Loucy (cell line): ENCODE measurements around the gene FAM114A2.

Experiments used
- CTCF ChIP-seq: fragments of 200-600 bp; sonication (generic); conservative IDR thresholded peaks from 2 replicates; pipeline ENCODE4 v1.5.1; 2014; ENCODE audit warnings: mild to moderate bottlenecking, antibody characterized with exemption, low read length
- EZH2phosphoT487 ChIP-seq: fragments of 200-600 bp; IDR thresholded peaks from 2 replicates; pipeline ENCODE4 v1.6.1; 2018; ENCODE audit warnings: antibody characterized with exemption, mild to moderate bottlenecking, moderate library complexity, borderline replicate concordance

GRCh38 chr5:154076240-154076922 is 37.7 kb upstream of the FAM114A2 start:
- TF ChIP-seq CTCF (no peak), EZH2phosphoT487 (no peak)
